NB4 (cell line): ENCODE measurements around the gene OR56B1.
"Not testable (repeated sequence)": the region's sequence is repeated elsewhere in the genome, so short reads cannot be mapped to it uniquely, and the experiment has no call there.

Source experiments
- DNase-seq: peaks from one replicate; pipeline ENCODE4 v3.0.0; 2010; ENCODE audit warnings: low read depth
- H3K4me3 ChIP-seq: one replicate; pipeline ENCODE4 v1.5.1; 2011; ENCODE audit warnings: mild to moderate bottlenecking, low read depth, low read length, moderate library complexity
- CTCF ChIP-seq: IDR thresholded peaks from one replicate; pipeline ENCODE4 v1.5.1; 2012; ENCODE audit warnings: low read depth, low read length
- MAX ChIP-seq: IDR thresholded peaks from 2 replicates; pipeline ENCODE4 v1.6.1; 2011; ENCODE audit warnings: low read depth, low read length
- MYC ChIP-seq: IDR thresholded peaks from 2 replicates; pipeline ENCODE4 v1.6.1; 2011; ENCODE audit warnings: low read depth, low read length
- POLR2A ChIP-seq: IDR thresholded peaks from 2 replicates; pipeline ENCODE4 v1.6.1; 2011; ENCODE audit warnings: mild to moderate bottlenecking; ENCODE audit not compliant: insufficient read length; ENCODE audit errors: extremely low read depth

Gene OR56B1

GRCh38 chr11:5701055-5701577 is 35.1 kb upstream of the OR56B1 start:
- peak; percentile 17 for DNase-seq
- TF ChIP-seq MYC (no peak), CTCF (no peak), POLR2A (no peak), MAX (no peak)
- no peak overlapping the region for H3K4me3 ChIP-seq

DNA sequence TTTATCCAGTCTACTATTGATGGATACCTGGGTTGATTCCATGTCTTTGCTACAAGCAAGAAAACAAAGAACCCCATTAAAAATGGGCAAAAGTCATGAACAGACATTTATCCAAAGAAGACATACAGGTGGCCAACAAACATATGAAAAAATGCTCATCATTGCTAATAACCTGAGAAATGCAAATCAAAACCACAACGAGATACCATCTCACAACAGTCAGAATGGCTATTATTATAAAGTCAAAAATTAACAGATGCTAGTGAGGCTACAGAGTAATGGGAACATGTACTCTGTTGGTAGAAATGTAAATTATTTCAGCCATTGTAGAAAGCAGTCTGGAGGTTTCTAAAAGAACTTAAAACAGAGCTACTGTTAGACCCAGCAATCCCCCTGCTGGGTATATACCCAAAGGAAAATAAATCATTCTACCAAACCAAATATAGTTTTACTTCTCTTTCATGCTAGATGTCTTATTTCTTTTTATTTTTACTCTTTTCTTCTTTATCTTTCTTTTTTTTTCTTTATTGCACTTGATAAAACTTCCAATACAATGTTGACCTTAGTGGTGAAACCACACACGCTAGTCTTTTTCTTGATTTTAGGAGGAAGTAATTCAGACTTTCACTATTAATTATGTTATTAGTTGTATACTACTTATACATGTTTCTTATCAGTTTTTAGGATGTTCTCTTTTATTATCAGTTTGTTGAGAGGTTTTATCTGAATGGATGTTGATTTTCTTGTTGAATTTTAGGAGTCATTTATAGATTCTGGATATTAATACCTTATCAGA is 32.3 kb upstream of the OR56B1 start:
- TF ChIP-seq MYC, result no peak
- TF ChIP-seq POLR2A, result no peak
- no peak for TF ChIP-seq CTCF
- H3K4me3 ChIP-seq, result no peak overlapping the region
- DNase-seq, result no peak

GRCh38 chr11:5705688-5706087 is 30.6 kb upstream of the OR56B1 start:
- DNase-seq, result no peak
- TF ChIP-seq POLR2A (no peak), CTCF (no peak), MAX (no peak), MYC (no peak)
- no peak overlapping the region for H3K4me3 ChIP-seq

- TF ChIP-seq MYC (no peak), MAX (no peak), POLR2A (no peak), CTCF (no peak)
- peak; percentile 12 for DNase-seq
- no peak overlapping the region for H3K4me3 ChIP-seq
Observed at GRCh38 chr11:5712507-5712906, 23.7 kb upstream of the OR56B1 start.

- no peak for TF ChIP-seq MYC
- no peak for TF ChIP-seq MAX
- no peak for TF ChIP-seq CTCF
- no peak for TF ChIP-seq POLR2A
- no peak overlapping the region for H3K4me3 ChIP-seq
- DNase-seq, result no peak
Observed at GRCh38 chr11:5713695-5714094, 22.6 kb upstream of the OR56B1 start.

GRCh38 chr11:5716518-5716917 is 19.7 kb upstream of the OR56B1 start:
- not testable (repeated sequence) for H3K4me3 ChIP-seq, DNase-seq
